GM19238 (cell line): Measurements from ENCODE around the gene IGSF8.

ENCODE experiments used
- DNase-seq: peaks from one replicate; pipeline ENCODE4 v3.0.0; 2011; ENCODE audit warnings: low spot score; ENCODE audit not compliant: insufficient read length

IGSF8 gene

GRCh38 chr1:160097911-160098851 lies at the start of gene IGSF8:
Gene IGSF8, minus strand, starts transcription at chr1:160098619. Its CDS starts 147 bp downstream, at chr1:160098472.
- peak; percentile 90 for DNase-seq

GRCh38 chr1:160148121-160148520 lies 49.7 kb upstream of the IGSF8 start:
- DNase-seq = no peak

- DNase-seq = no peak
Observed at GRCh38 chr1:160146107-160146506, 47.7 kb upstream of the IGSF8 start.

GRCh38 chr1:160144921-160145320 lies 46.5 kb upstream of the IGSF8 start:
- DNase-seq = no peak

GRCh38 chr1:160143695-160144094 lies 45.3 kb upstream of the IGSF8 start:
- DNase-seq = no peak

- DNase-seq = no peak
Observed at GRCh38 chr1:160139840-160140239, 41.4 kb upstream of the IGSF8 start.

GRCh38 chr1:160137216-160137862 lies 38.9 kb upstream of the IGSF8 start:
- DNase-seq = no peak

- DNase-seq = no peak
Observed at GRCh38 chr1:160136926-160137200, 38.4 kb upstream of the IGSF8 start.

GRCh38 chr1:160136121-160136925 lies 37.9 kb upstream of the IGSF8 start:
- DNase-seq = no peak

GRCh38 chr1:160134791-160135572 lies 36.6 kb upstream of the IGSF8 start:
- no peak for DNase-seq

GRCh38 chr1:160133990-160134770 lies 35.8 kb upstream of the IGSF8 start:
- no peak for DNase-seq

- no peak for DNase-seq
Observed at GRCh38 chr1:160131803-160132565, 33.6 kb upstream of the IGSF8 start.

- DNase-seq = no peak
Observed at GRCh38 chr1:160130939-160131338, 32.5 kb upstream of the IGSF8 start.

GRCh38 chr1:160130486-160130885 lies 32.1 kb upstream of the IGSF8 start:
- DNase-seq = no peak

- no peak for DNase-seq
Observed at GRCh38 chr1:160129966-160130365, 31.5 kb upstream of the IGSF8 start.

GRCh38 chr1:160129558-160129957 lies 31.1 kb upstream of the IGSF8 start:
- no peak for DNase-seq

GRCh38 chr1:160129046-160129445 lies 30.6 kb upstream of the IGSF8 start:
- DNase-seq = no peak

GRCh38 chr1:160128636-160129035 lies 30.2 kb upstream of the IGSF8 start:
- no peak for DNase-seq

GRCh38 chr1:160127865-160128523 lies 29.6 kb upstream of the IGSF8 start:
- DNase-seq = no peak
